ENCODE results near the gene FHOD3.

DNA sequence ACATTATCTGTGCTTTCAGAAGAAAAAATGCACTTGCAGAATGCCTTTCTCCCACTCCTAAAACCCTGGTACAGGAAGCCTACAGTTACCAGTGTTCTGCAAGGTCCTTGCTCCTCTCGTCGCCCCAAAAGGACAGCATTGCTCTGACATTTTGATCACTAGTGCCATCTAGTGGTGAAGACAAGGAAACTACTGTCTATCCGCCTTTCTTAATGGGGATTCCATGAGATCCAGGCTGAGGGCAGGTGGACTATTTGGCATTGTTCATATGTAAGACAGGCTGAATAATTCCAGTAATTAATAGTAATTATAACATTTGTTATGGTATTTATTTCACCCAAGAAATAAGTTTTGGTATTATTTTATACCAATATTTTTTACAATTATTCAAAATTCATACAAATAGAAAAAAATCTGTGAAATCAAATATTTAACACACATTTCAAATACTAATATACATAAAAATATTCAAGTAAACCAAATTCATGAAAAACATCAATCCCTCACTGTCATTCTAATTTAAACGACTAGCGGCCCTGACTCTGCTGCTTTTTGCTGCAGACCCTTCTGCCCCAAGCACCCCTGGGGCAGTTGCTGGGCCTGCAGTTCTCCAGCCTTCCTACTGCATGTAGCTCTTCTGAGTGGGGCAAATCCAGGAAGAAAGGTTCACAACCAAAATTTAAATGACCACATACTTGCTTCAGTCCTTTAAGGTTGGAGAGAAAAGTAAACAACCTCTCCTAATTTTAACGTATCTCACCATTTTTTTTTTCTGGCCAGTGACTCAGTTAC lies 512.3 kb downstream of the FHOD3 start:
- TF ChIP-seq POLR2AphosphoS5 (IDR thresholded peaks at IDR 0.05; ENCODE audit: low read depth, low read length): no peak
- no peak for TF ChIP-seq TAF1 (IDR thresholded peaks at IDR 0.05; ENCODE audit: borderline replicate concordance, insufficient read depth, low read length)
- no peak for TF ChIP-seq FOXP2 (optimal IDR thresholded peaks at IDR 0.05; ENCODE audit: borderline replicate concordance, extremely low read depth, extremely low read length, insufficient read depth)

All from PFSK-1 (cell line).